Endothelial cell of umbilical vein (primary cell): ENCODE results near the gene SLC25A40. TPM values are rescaled to one million over a fixed set of nuclear protein-coding genes. Genes with fewer than 3 reads are reported as not detected.
"Not testable (repeated sequence)": the region's sequence is repeated elsewhere in the genome, so short reads cannot be mapped to it uniquely, and the experiment has no call there.

Source experiments
- BruUV-seq: library from RNA; stranded (reverse); fragments of 400-500 nt; replicated peaks from 2 replicates; lab custom pipeline; 2021; lab: Mats Ljungman, UMichigan
- CTCF ChIA-PET: fragments of 300-600, 350-600 bp; sonication (Branson Sonifier 250); formaldehyde crosslinking; loops from one replicate; lab custom pipeline; 2021; ENCODE audit warnings: antibody characterized with exemption, inconsistent platforms; lab: Charles Lee
- POLR2A ChIA-PET: fragments of 300-600, 350-600 bp; sonication (Branson Sonifier 250); formaldehyde crosslinking; loops from one replicate; lab custom pipeline; 2021; ENCODE audit warnings: antibody characterized with exemption, inconsistent platforms; lab: Charles Lee
- DNase-seq: peaks from one replicate; pipeline ENCODE4 v3.0.0-alpha.2; 2011; ENCODE audit warnings: low read depth, low spot score
- FAIRE-seq: peaks from 2 replicates; lab custom pipeline; 2011; peaks lifted over from hg19 to GRCh38; lab: Jason Lieb, UNC
- H2AFZ ChIP-seq: 2 replicates; pipeline ENCODE4 v1.6.0; 2012; ENCODE audit warnings: low read depth, low read length, control low read depth, inconsistent platforms
- H3K27ac ChIP-seq: 2 replicates; pipeline ENCODE4 v1.5.1; 2011; ENCODE audit warnings: low read depth, mild to moderate bottlenecking, control low read depth, low read length, moderate library complexity; ENCODE audit not compliant: insufficient read depth
- H3K27me3 ChIP-seq, 2 experiments: 2 replicates each; pipeline versions ENCODE4 v1.6.0 to v1.6.1; 2011; ENCODE audit warnings: low read length in 2 of 2, mixed read lengths in 1 of 2; ENCODE audit not compliant: control insufficient read depth in 2 of 2, insufficient read depth in 2 of 2
- H3K36me3 ChIP-seq, 2 experiments: 2 replicates in 1 of 2; 3 replicates in 1 of 2; pipeline ENCODE4 v1.5.1; 2011; ENCODE audit warnings: low read length in 2 of 2, mild to moderate bottlenecking in 1 of 2, moderate library complexity in 1 of 2; ENCODE audit not compliant: control insufficient read depth in 2 of 2, insufficient read depth in 2 of 2; ENCODE audit errors: extremely low read depth in 1 of 2
- H3K4me1 ChIP-seq: 3 replicates; pipeline ENCODE4 v1.5.1; 2011; ENCODE audit warnings: mild to moderate bottlenecking, low read length; ENCODE audit not compliant: control insufficient read depth, insufficient read depth; ENCODE audit errors: extremely low read depth
- H3K4me2 ChIP-seq: 2 replicates; pipeline ENCODE4 v1.6.1; 2011; ENCODE audit warnings: low read length, control low read depth, mixed read lengths; ENCODE audit not compliant: insufficient read depth
- H3K4me3 ChIP-seq, 3 experiments: fragments of 200-600 bp in 1 of 3; sonication (generic), shearing (Covaris generic) in 1 of 3; replicated peaks in 1 of 3; 2 replicates each; pipeline ENCODE4 v1.5.1; 2011 to 2016; ENCODE audit warnings: control low read depth in 3 of 3, low read length in 3 of 3, mild to moderate bottlenecking in 2 of 3, inconsistent platforms in 1 of 3, low read depth in 1 of 3, moderate library complexity in 1 of 3; ENCODE audit not compliant: insufficient read depth in 1 of 3
- H3K79me2 ChIP-seq: 2 replicates; pipeline ENCODE4 v1.6.0; 2012; ENCODE audit warnings: low read length, inconsistent platforms; ENCODE audit not compliant: control insufficient read depth, insufficient read depth
- H3K9ac ChIP-seq: replicated peaks from 2 replicates; pipeline ENCODE3; 2011; ENCODE audit warnings: low read length, control low read depth; ENCODE audit not compliant: insufficient read depth; ENCODE audit errors: extremely low read depth
- H3K9me1 ChIP-seq: replicated peaks from 3 replicates; pipeline ENCODE4 v1.6.0; 2011; ENCODE audit warnings: mild to moderate bottlenecking, low read length; ENCODE audit not compliant: control insufficient read depth, insufficient read depth; ENCODE audit errors: extremely low read depth
- H3K9me3 ChIP-seq: replicated peaks from 2 replicates; pipeline ENCODE4 v1.5.1; 2012; ENCODE audit warnings: low read length, inconsistent platforms; ENCODE audit not compliant: control insufficient read depth, insufficient read depth
- H4K20me1 ChIP-seq: replicated peaks from 2 replicates; pipeline ENCODE3; 2011; ENCODE audit warnings: mild to moderate bottlenecking, low read length; ENCODE audit not compliant: control insufficient read depth, insufficient read depth; ENCODE audit errors: extremely low read depth
- CTCF ChIP-seq, 2 donors: IDR thresholded peaks; 1 replicate in 1 of 2; 2 replicates in 1 of 2; pipeline ENCODE4 v1.5.1; 2011; ENCODE audit warnings: low read length in 2 of 2, mild to moderate bottlenecking in 2 of 2, moderate library complexity in 2 of 2, control low read depth in 1 of 2, inconsistent platforms in 1 of 2, low read depth in 1 of 2; ENCODE audit not compliant: insufficient read depth in 1 of 2; ENCODE audit errors: extremely low read depth in 1 of 2
- FOS ChIP-seq: IDR thresholded peaks from 2 replicates; pipeline ENCODE4 v1.6.1; 2011; ENCODE audit warnings: mild to moderate bottlenecking, low read length, moderate library complexity, borderline replicate concordance; ENCODE audit not compliant: insufficient read depth
- GATA2 ChIP-seq: IDR thresholded peaks from 2 replicates; pipeline ENCODE4 v1.7.0; 2011; ENCODE audit warnings: low read depth, mild to moderate bottlenecking, moderate library complexity, mixed read lengths, low read length; ENCODE audit not compliant: insufficient read length, insufficient read depth
- JUN ChIP-seq: IDR thresholded peaks from 2 replicates; pipeline ENCODE4 v1.6.1; 2011; ENCODE audit warnings: borderline replicate concordance, low read depth; ENCODE audit not compliant: insufficient read length, insufficient read depth
- MAX ChIP-seq: IDR thresholded peaks from 2 replicates; pipeline ENCODE4 v1.6.1; 2011; ENCODE audit not compliant: insufficient read depth, insufficient read length
- MYC ChIP-seq: IDR thresholded peaks from one replicate; pipeline ENCODE4 v1.6.1; 2011; ENCODE audit warnings: mild to moderate bottlenecking, low read depth, low read length
- POLR2A ChIP-seq: IDR thresholded peaks from 2 replicates; pipeline ENCODE4 v1.6.1; 2012; ENCODE audit warnings: low read depth, mild to moderate bottlenecking, control low read depth, low read length
- POLR2AphosphoS5 ChIP-seq: IDR thresholded peaks from 2 replicates; pipeline ENCODE4 v1.6.1; 2012; ENCODE audit warnings: low read depth, mild to moderate bottlenecking, control low read depth, low read length, moderate library complexity; ENCODE audit not compliant: insufficient read depth
- dilution Hi-C: fragments of 300-500 bp; cut with MboI; formaldehyde crosslinking; loops from one replicate; pipeline ENCODE4 v1.15.0; 2019; ENCODE audit warnings: low sequenced_read_pairs; ENCODE audit not compliant: extremely low pct_ligation_motif_present
- intact Hi-C: fragments of 100-400 bp; cut with micrococcal nuclease; formaldehyde crosslinking; loops from one replicate; pipeline ENCODE4 v1.10.0; 2022
- polyA plus RNA-seq, 4 experiments: library from polyadenylated mRNA; depleted of rRNA in 3 of 4; stranded (reverse) in 3 of 4; unstranded in 1 of 4; fragments of >200 nt; gene quantifications; 2 replicates each; pipeline versions ENCODE4 v1.2.1 to v1.2.3, GENCODE V29; 2011 to 2012; ENCODE audit warnings: missing spikeins in 1 of 4
- total RNA-seq: library from RNA; stranded (reverse); gene quantifications from 2 replicates; pipeline ENCODE4 v1.2.3, GENCODE V29; 2021

SLC25A40 gene
- total and polyA plus RNA-seq, 2 donors (not counting 3 experiments of a cell fraction or from before 2014, with no cell fraction given) = 7.1 to 17.1 TPM

GRCh38 chr7:87866533-87866932 lies 9.6 kb downstream of the SLC25A40 start:
- POLR2A ChIA-PET, H3K4me1 ChIP-seq, FAIRE-seq, H3K4me2 ChIP-seq, H3K4me3 ChIP-seq, H2AFZ ChIP-seq, CTCF ChIA-PET, H3K9me1 ChIP-seq, dilution Hi-C loops, H3K27ac ChIP-seq, H4K20me1 ChIP-seq, H3K9me3 ChIP-seq, intact Hi-C loops, H3K27me3 ChIP-seq, H3K9ac ChIP-seq, BruUV-seq, H3K36me3 ChIP-seq, DNase-seq: not testable (repeated sequence)
- peaks cover 10% of the 10 kb centered on the region for H3K79me2 ChIP-seq

GRCh38 chr7:87866089-87866488 lies 10.1 kb downstream of the SLC25A40 start:
- no TSS peak for BruUV-seq
- Histone ChIP-seq H3K4me3 (no peak overlapping the region), H3K9me1 (no peaks in the 10 kb centered on the region), H3K4me2 (no peak overlapping the region), H3K27me3 (no peaks in the 10 kb centered on the region), H3K27ac (no peak overlapping the region), H4K20me1 (no peaks in the 10 kb centered on the region), H3K79me2 (peaks cover 6% of the 10 kb centered on the region), H2AFZ (no peak overlapping the region), H3K9me3 (no peaks in the 10 kb centered on the region), H3K4me1 (no peaks in the 10 kb centered on the region), H3K9ac (no peak overlapping the region), H3K36me3 (no peaks in the 10 kb centered on the region)
- DNase-seq (no peak), FAIRE-seq (no peak)
- ChIA-PET CTCF (no interaction called here), POLR2A (no interaction called here)
- TF ChIP-seq GATA2 (no peak), POLR2AphosphoS5 (no peak), CTCF (IDR thresholded peaks at IDR 0.05; ENCODE audit: extremely low read depth in 1 of 2, insufficient read depth in 1 of 2, low read depth in 1 of 2, low read length in 2 of 2) (no peak), MYC (no peak), FOS (no peak), MAX (no peak), JUN (no peak), POLR2A (no peak)
- intact Hi-C loops (no loop called here), dilution Hi-C loops (no loop called here)
